ENCODE data around the gene SDK1.
"Not testable (repeated sequence)": the region's sequence is repeated elsewhere in the genome, so short reads cannot be mapped to it uniquely, and the experiment has no call there.

SDK1 gene

DNA sequence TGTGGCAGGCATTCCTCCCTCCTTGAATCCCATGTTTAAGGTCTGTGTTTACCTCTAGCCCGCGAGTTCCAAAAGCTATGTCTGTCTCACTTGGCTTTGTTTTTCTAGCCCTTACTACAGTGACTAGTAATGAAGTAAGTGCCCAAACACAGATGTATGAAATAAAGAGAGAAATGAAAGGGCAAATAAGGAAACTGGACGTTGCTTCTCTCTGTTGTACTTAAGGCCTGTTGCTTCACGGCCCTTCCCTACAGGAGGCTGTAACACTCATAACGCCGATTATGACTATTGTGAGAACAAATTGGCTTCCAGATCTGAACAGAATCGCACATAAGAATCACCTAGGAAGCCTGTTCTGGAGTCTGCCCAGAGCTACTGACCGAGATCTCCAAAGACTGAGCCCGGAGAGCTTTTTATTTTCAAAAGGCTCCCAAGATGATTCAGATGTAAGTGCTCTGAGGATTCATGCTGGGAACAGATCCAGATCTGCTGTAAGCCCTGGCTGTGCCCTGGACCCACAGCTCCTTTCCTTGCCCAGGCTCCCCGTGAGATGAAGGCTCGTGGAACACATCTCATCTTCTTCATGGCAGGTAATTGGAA is 432.6 kb downstream of the SDK1 start:
- DNase-seq (ENCODE audit: low read depth in 2 of 2): no peak

- no peak for DNase-seq (ENCODE audit: low read depth in 2 of 2)
Measured at GRCh38 chr7:3738964-3739363, 437.9 kb downstream of the SDK1 start.

- no peak for DNase-seq (ENCODE audit: low read depth in 2 of 2)
Measured at GRCh38 chr7:3739983-3740382, 438.9 kb downstream of the SDK1 start.

GRCh38 chr7:3747467-3747866 is 446.4 kb downstream of the SDK1 start:
- no peak for DNase-seq (ENCODE audit: low read depth in 2 of 2)

DNA sequence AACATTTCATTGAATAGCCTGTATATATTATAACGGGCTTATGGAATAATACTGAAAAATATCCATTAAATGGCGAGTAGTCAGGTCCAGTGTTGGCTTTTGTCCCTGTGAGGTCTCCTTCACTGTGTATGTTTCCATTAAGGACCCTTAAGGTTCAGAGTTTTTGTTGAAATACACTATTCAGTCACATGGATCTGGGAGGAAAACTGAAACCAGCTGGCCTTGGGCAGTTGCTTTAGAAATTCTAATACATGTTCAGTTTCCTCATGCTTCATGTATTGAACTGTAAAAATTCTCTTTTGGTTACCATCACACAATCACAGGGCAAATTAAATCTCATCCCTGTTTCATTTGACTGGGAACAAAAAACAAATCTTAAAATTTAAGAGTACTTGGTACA is 447.3 kb downstream of the SDK1 start:
- DNase-seq (ENCODE audit: low read depth in 2 of 2): no peak

DNA sequence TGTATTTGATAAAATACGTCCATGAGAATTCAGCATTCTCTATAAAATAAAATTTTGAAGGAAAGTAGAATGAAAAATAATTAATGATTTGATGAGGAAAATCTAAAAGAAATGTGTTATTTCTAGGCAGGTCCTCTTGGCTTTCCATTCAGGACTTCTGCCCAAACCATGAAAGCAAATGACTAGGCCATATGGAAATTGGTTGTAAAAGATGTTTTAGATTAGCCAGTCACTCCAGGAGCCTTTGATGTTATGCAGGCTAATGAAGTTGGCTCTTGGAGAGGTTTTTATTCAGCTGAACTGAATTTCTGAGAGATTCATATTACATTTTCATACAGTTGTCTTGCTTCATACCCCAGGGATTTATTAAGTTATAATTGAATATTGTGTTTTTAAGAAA is 452.8 kb downstream of the SDK1 start:
- DNase-seq (ENCODE audit: low read depth in 2 of 2): no peak

- no peak for DNase-seq (ENCODE audit: low read depth in 2 of 2)
Measured at GRCh38 chr7:3754493-3755341, 453.7 kb downstream of the SDK1 start.

DNA sequence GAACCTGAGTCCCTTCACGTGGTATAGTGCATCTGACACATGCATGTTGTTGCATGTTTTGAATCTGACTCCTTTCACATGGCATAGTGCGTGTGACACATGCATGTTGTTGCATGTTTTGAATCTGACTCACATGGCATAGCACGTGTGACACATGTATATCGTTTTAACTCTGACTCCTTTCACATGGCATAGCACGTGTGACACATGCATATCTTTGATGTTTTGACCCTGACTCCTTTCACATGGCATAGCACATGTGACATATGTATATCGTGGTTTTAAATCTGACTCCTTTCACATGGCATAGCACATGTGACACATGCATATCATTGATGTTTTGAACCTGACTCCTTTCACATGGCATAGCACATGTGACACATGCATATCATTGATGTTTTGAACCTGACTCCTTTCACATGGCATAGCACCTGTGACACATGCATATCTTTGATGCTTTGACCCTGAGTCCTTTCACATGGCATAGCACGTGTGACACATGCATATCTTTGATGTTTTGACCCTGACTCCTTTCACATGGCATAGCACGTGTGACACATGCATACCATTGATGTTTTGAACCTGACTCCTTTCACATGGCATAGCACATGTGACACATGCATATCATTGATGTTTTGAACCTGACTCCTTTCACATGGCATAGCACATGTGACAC is 454.9 kb downstream of the SDK1 start:
- not testable (repeated sequence) for DNase-seq (ENCODE audit: low read depth in 2 of 2)

DNA sequence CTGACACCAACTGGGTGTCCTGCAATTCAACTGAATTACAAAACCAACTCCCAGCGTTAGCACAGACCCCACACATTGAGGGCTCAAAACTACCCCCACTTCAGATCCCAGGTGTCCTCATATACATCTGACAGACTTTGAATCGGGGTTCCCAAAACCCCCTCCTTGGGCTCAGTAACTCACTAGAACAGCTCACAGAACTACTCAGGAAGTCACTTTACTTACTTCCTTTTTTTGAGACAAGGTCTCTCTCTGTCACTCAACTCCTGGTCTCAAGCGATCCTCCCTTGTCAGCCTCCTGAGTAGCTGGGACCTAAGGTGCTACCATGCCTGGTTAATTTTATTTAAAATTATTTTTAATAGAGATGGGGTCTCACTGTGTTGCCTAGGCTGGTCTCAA is 456.0 kb downstream of the SDK1 start:
- no peak for DNase-seq (ENCODE audit: low read depth in 2 of 2)

GRCh38 chr7:3760651-3761050 is 459.6 kb downstream of the SDK1 start:
- no peak for DNase-seq (ENCODE audit: low read depth in 2 of 2)

GRCh38 chr7:3762146-3762831 is 461.2 kb downstream of the SDK1 start:
- no peak for DNase-seq (ENCODE audit: low read depth in 2 of 2)

- DNase-seq (ENCODE audit: low read depth in 2 of 2): no peak
Measured at GRCh38 chr7:3767917-3768777, 467.1 kb downstream of the SDK1 start.

- DNase-seq (ENCODE audit: low read depth in 2 of 2): no peak
Measured at GRCh38 chr7:3771906-3772305, 470.9 kb downstream of the SDK1 start.

- DNase-seq (ENCODE audit: low read depth in 2 of 2): no peak
Measured at GRCh38 chr7:3778345-3778744, 477.3 kb downstream of the SDK1 start.

- DNase-seq (ENCODE audit: low read depth in 2 of 2): no peak
Measured at GRCh38 chr7:3780016-3780415, 479.0 kb downstream of the SDK1 start.

DNA sequence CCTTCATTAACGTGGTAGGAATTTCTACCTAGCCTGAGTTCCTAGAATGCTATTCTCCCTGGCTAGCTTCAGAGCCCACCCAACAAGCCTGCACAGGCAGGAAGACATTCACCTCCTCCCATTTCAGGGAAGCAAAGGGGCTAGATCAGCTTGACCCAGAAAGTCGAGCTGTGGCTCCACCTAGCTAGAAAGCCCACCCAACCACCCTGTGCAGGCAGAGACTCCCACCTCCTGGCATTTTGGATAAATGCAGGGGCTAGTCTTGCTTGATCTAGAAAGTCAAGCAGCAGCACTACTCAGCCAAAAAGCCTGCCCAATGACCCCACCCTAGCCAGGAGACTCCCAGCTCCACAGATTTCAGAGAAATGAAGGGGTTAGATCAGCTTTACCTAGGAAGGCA is 479.5 kb downstream of the SDK1 start:
- DNase-seq (ENCODE audit: low read depth in 2 of 2): no peak

DNA sequence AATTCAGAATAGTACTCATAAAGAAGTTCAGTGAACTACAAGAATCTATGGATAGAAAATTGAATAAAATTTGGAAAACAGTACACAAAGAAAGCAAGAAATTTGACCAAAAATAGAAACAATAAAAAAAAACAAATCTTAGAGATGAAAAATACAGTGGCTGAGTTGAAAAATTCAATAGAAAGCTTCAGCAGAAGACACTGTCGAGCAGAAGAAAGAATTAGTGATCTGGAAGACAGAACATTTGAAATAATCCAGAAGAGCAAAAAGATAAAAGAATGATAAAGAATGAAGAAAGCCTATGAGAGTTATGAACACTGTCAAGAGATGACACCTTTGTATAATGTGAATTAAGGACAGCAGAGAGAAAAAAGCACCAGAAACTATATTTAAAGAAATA is 480.6 kb downstream of the SDK1 start:
- no peak for DNase-seq (ENCODE audit: low read depth in 2 of 2)

DNA sequence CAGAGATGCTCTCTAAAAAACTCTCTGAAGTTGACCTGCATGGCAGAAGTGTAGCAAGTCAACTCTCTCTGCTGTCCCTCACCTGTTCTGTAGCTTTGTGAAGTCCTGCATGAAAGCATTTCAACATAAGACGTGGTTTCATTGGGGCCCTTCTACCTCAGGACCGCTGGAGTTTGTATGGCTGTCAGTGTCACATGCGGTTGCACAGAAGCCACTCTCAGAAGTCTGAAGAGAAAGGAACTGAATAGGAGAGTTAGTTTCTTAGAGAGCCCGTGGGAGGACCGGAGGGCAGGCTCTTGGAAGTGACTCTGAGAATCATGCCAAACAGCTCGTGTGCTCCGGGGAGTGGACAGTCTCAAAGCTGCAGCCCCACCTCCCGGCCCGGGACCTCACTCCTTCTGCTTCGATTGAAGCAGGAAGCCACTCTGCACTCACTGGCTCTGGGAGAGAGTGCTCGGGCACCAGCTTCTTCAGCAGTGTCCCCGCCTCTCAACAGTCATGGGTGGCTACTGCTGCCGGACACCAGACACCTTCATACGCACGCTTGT is 486.7 kb downstream of the SDK1 start:
- DNase-seq (ENCODE audit: low read depth in 2 of 2): no peak

GRCh38 chr7:3790803-3791202 is 489.8 kb downstream of the SDK1 start:
- no peak for DNase-seq (ENCODE audit: low read depth in 2 of 2)

- no peak for DNase-seq (ENCODE audit: low read depth in 2 of 2)
Measured at GRCh38 chr7:3791327-3791726, 490.3 kb downstream of the SDK1 start.

- DNase-seq (ENCODE audit: low read depth in 2 of 2): no peak
Measured at GRCh38 chr7:3795141-3795540, 494.1 kb downstream of the SDK1 start.
